ENCODE measurements around the gene DSG3.

The DSG3 gene

DNA sequence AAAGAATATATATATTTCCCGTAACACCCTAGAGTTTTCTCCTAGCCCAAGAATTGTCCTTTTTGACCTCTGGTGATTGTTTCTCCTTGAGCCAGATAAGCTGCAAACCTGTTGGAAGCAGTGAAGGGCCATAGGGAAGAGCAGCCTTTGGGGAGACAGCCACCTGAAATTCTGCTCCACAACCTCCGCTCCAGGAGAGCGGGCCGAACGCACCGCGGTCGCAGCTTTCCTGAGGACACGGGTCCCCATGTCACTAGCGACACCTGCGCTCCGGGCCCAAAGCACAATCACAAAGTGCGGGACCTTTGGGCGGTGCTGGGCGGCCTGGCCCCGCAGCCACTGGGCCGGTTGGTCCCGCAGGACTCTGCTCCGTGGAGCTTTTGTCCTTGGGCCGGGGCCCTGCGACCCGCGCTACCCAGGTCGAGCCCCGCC, 49.9 kb downstream of the DSG3 start:
- no peak for DNase-seq (ENCODE audit: low read depth)
- TF ChIP-seq, protein P1, sequence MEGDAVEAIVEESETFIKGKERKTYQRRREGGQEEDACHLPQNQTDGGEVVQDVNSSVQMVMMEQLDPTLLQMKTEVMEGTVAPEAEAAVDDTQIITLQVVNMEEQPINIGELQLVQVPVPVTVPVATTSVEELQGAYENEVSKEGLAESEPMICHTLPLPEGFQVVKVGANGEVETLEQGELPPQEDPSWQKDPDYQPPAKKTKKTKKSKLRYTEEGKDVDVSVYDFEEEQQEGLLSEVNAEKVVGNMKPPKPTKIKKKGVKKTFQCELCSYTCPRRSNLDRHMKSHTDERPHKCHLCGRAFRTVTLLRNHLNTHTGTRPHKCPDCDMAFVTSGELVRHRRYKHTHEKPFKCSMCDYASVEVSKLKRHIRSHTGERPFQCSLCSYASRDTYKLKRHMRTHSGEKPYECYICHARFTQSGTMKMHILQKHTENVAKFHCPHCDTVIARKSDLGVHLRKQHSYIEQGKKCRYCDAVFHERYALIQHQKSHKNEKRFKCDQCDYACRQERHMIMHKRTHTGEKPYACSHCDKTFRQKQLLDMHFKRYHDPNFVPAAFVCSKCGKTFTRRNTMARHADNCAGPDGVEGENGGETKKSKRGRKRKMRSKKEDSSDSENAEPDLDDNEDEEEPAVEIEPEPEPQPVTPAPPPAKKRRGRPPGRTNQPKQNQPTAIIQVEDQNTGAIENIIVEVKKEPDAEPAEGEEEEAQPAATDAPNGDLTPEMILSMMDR (IDR thresholded peaks at IDR 0.05; ENCODE audit: low read length, missing control alignments): no peak
- peak overlapping the region; percentile 86 for H3K4me3 ChIP-seq (replicated peaks; ENCODE audit: low read depth, low read length)

DNA sequence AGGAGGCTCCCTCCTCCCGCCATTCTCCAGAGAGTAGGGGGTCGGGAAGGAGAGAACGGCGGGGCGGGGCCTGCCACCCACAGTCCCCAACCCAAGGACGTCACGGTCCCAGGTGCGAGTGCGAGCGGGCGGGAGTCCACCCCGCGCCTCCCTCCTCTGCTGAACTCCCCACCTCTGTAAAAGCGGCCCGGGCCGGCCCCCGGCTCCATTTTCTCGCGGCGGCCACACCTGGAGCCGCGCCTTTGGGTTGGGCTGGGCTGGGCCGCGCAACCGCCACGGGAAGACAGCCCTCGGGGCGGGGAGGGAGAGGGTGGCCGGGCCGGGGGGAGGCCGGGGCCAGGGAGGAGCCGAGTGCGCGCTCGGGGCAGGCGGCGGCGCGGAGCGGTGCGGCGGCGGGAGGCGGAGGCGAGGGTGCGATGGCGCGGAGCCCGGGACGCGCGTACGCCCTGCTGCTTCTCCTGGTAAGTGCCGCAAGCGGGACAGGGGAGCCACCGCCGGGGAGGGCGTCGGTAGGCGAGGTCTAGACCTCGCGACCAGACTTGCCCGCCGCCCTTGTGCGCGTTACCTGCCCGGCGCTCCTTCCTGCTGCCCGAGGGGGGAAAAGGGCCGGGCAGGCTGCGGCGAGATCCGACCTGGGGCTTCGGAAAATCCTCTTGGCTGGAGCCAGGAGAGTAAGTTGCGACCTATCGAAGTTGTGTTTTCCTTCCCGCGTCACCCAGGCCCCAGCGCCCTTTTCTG, 50.5 kb downstream of the DSG3 start, which contains the start of gene DSG2:
DSG2 (plus strand) TSS at position 342 of the 738 bp plus-strand sequence; CDS start at position 417, 75 bp downstream.
- peak within 1 kb of the TSS; percentile 86 for H3K4me3 ChIP-seq (replicated peaks; ENCODE audit: low read depth, low read length)
- TF ChIP-seq, protein P1 (IDR thresholded peaks at IDR 0.05; ENCODE audit: low read length, missing control alignments): no peak
- peak; percentile 43 for DNase-seq (ENCODE audit: low read depth)

DNA sequence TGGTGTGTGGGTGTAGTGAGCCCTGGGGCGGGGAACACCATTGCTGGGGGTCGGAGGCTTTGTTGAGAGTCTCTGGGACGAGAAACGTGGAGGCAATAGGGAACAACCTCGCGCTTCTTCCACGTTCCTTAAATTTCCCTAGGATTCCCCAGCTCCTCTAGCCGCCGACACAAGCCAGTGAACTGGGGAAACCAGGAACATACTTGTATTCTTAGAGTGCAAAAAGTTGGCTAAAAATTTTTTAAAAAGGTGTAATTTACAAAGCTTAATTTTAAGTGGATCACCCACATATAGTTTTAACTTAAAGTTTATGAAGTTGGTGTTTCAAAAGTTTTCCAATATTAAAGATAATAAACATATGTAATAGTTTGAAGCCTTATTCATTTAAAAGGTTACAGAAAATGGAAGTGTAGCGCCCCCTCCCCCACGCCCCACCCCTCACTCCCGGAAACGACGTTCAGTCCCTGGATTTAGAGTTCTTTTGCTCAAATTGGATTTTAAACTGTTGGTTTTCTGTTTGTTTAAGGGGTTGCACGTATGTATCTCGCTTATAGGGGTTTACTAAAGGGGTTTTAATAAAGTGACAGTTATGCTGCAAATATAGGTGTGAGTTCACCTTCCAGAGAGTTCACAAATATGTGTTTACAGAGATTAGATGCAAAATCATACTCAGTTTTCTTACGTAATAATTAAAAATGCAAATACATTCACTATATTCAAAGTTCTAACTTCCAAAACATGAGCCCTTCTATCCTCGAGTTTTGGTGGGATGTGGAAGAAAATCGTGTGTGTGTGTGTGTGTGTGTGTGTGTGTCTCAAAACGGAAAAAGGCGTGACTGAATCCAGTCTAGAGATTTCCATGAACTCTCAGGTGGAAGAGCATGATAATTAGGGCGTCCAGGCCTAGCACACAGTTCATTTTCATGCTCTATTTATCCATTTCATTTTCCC, 51.3 kb downstream of the DSG3 start:
- TF ChIP-seq, protein P1 (IDR thresholded peaks at IDR 0.05; ENCODE audit: low read length, missing control alignments): no peak
- DNase-seq (ENCODE audit: low read depth): peak; percentile 22
- H3K4me3 ChIP-seq (replicated peaks; ENCODE audit: low read depth, low read length): peak overlapping the region; percentile 86

DNA sequence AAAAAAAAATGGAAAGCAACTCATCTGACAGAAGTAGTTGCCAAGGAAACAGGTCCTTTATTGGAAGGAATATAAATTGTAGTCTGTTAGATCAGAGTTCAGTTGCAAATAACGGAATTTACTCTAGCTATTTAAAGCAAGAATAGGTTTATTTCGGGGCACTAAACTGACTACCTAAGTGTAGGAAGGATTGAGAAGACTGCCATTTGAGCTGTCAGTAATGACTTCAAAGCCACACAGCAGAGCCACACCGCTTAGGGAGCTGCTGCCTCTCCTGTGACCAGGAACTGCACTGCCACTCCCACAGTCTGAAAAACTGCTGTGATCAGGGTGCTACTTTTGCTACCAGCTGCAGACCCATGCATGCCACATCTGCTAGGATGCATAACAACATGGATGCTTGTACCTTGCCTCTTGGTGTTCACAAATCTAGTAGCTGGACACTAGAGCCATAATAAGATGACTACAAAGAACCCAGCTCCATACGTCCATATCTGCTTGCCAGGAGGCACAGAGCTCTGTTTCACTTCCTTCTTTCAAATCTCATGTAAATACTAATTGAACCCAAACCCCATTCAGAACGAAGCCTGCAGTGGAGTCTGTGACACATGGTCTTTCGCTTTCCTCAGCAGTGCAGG, 52.6 kb downstream of the DSG3 start:
- DNase-seq (ENCODE audit: low read depth): no peak
- no peak overlapping the region for H3K4me3 ChIP-seq (replicated peaks; ENCODE audit: low read depth, low read length)
- TF ChIP-seq, protein P1 (IDR thresholded peaks at IDR 0.05; ENCODE audit: low read length, missing control alignments): no peak

DNA sequence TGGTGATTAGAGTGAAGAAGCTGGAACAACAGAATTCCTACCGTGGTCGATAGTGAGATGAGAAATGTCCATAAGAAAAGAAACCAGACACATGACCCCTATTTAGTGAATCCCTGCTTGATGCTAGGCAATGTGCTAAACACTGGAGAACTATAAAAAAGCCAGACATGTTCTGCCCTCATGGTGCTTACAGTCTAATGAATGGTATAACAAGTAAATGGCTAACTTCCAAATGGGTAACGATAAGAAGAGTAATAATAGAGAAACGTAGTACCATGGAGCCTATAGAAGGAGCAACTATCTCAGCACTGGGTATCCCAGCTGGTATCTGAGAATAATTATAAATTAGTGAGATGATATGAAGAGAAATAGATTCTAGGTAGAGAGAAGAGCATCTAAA, 55.5 kb downstream of the DSG3 start:
- no peak for DNase-seq (ENCODE audit: low read depth)
- H3K4me3 ChIP-seq (replicated peaks; ENCODE audit: low read depth, low read length): no peak overlapping the region
- TF ChIP-seq, protein P1 (IDR thresholded peaks at IDR 0.05; ENCODE audit: low read length, missing control alignments): no peak

DNA sequence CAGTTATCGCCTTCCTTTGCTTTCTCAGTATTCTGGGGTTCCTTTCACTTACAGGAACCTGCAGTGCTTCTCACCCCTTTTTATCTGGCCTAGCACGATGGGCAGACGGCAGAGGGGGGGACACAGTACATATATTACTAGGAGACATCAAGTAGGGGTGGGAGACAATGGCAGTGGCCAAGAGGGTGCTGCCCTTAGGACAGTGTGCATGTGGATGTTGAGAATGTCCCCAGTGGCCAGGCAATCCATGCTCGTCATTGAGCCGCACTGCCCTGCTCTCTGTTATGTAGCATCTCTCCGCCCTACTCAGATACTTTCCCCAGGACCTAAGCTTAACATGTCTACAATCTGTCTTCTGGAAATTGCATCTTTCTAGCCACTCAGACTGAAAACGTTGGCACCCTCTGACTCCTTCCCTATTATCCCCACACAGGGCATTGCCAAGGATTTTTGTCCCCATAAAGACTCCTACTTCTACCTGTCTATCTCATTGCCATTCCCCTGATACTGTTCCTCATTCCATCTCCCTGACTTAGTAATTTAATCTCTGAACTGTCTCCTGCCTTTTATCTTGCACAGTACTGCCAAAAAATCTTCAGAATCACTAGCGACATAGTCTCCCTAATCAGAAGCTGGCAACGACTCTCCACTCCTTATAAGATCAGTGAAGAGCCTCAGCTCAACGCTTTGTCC, 57.1 kb downstream of the DSG3 start:
- TF ChIP-seq, protein P1 (IDR thresholded peaks at IDR 0.05; ENCODE audit: low read length, missing control alignments): no peak
- DNase-seq (ENCODE audit: low read depth): no peak
- H3K4me3 ChIP-seq (replicated peaks; ENCODE audit: low read depth, low read length): no peak overlapping the region

All from fibroblast of pulmonary artery (primary cell).